ENCODE data around the gene SWT1. TPM values are rescaled to one million over a fixed set of nuclear protein-coding genes. Genes with fewer than 3 reads are reported as not detected.
"Not testable (repeated sequence)": the region's sequence is repeated elsewhere in the genome, so short reads cannot be mapped to it uniquely, and the experiment has no call there.

SWT1 gene
- total RNA-seq, 4 donors from 2014 or later: 3.9 to 12.0 (median 6.2) TPM

DNA sequence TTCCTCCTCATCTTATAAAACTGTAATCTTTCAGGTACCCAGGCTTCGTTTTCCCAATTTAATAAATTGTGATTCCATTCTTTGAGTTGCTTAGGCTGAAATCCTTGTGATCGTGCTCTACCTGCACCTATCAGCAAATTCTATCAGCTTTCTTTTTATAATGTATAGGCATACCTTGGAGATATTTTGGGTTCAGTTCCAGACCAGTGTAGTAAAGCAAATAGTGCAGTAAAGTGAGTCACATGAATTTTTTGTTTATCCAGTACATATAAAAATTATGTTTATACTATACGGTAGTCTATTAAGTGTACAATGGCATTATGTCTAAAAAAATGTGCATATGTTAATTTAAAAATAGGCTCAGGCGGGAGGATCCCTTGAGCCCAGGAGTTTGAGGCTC lies 5.5 kb downstream of the SWT1 start:
- no peak overlapping the region for H3K4me3 ChIP-seq
- no peak overlapping the region for H3K27ac ChIP-seq
- H3K36me3 ChIP-seq: peaks cover 0 to 66% of the 10 kb centered on the region in 2 donors
- no peak for ATAC-seq
- 88 to 93% methylated on average over 4 of the region's 4 CpGs for WGBS, 2 donors (ENCODE audit: low coverage in 1 of 2)
- H3K9me3 ChIP-seq: no peaks in the 10 kb centered on the region
- TF ChIP-seq POLR2A (IDR thresholded peaks at IDR 0.05): no peak
- TF ChIP-seq CTCF (IDR thresholded peaks at IDR 0.05): no peak
- no peak for TF ChIP-seq POLR2AphosphoS5 (IDR thresholded peaks at IDR 0.05)
- no peak for TF ChIP-seq EP300 (IDR thresholded peaks at IDR 0.05)
- H3K27me3 ChIP-seq: no peaks in the 10 kb centered on the region
- H3K4me1 ChIP-seq: peaks cover 0 to 13% (median 0%) of the 10 kb centered on the region in 3 donors

DNA sequence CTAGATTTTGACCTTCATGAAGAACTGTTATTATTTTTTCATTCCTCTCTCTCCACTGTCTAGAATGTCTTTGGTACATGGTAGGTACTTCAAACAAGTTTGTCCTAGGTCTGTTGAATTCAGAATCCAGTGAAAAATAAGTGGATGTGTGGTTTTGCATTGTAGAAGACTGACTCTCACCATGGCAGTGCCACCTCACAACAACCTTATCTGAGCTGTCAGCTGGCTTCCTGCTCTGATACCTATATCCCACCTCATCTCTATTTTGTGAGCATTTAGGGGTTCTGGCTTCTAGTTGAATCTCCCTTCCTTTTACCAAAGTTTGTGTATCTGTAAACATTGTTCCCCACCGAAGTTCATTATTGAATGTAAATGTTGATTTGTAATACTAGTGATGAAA lies 9.1 kb downstream of the SWT1 start:
- TF ChIP-seq CTCF (IDR thresholded peaks at IDR 0.05) (no peak), POLR2A (IDR thresholded peaks at IDR 0.05) (no peak), EP300 (IDR thresholded peaks at IDR 0.05) (no peak), POLR2AphosphoS5 (IDR thresholded peaks at IDR 0.05) (no peak)
- H3K27me3 ChIP-seq: no peaks in the 10 kb centered on the region
- peaks cover 0 to 5% (median 0%) of the 10 kb centered on the region in 3 donors for H3K4me1 ChIP-seq
- no peak overlapping the region for H3K4me3 ChIP-seq
- WGBS, 2 donors (ENCODE audit: low coverage in 1 of 2): 55 to 67% methylated on average over 1 of the region's 1 CpG
- peaks cover 0 to 78% of the 10 kb centered on the region in 2 donors for H3K36me3 ChIP-seq
- no peaks in the 10 kb centered on the region for H3K9me3 ChIP-seq
- no peak overlapping the region for H3K27ac ChIP-seq
- ATAC-seq: no peak

DNA sequence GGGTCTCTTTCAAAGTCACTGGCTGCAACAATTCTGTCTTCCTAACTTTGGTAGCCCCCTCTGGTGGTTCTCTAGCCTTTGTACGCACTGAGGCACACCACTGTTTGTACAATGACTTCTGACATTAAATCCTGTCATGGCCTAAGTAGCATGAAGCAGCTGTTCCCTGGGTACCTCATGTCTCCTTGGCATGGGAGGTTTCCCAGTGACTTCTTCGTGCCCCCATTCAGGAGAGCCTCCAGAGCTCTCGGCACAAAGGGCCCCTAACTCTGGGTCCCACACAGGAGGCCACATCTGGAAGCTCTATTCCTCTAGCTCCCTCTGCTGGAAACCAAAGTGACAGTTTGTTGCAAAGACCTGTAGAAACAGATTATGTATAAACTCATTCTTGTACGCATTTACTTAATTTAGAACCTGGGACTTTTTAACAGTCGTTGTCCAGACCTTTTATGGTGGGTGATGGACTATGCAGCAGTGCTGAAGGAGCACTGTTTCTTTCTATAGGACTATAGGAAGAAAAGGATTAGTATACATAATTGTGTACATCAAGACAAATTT lies 13.4 kb downstream of the SWT1 start:
- no peaks in the 10 kb centered on the region for H3K27me3 ChIP-seq
- no peaks in the 10 kb centered on the region for H3K9me3 ChIP-seq
- WGBS, 2 donors (ENCODE audit: low coverage in 1 of 2): 13 to 21% methylated on average over 4 to 5 of the region's 5 CpGs
- H3K4me3 ChIP-seq: no peak overlapping the region
- no peak for ATAC-seq
- H3K27ac ChIP-seq: no peak overlapping the region
- H3K4me1 ChIP-seq: peaks cover 0 to 5% (median 0%) of the 10 kb centered on the region in 3 donors
- H3K36me3 ChIP-seq: peaks cover 0 to 56% of the 10 kb centered on the region in 2 donors
- TF ChIP-seq CTCF (IDR thresholded peaks at IDR 0.05): peak; percentile 28 to 60 (median 34)
- no peak for TF ChIP-seq POLR2A (IDR thresholded peaks at IDR 0.05)
- no peak for TF ChIP-seq EP300 (IDR thresholded peaks at IDR 0.05)
- no peak for TF ChIP-seq POLR2AphosphoS5 (IDR thresholded peaks at IDR 0.05)

GRCh38 chr1:185193756-185194155 lies 36.8 kb downstream of the SWT1 start:
- TF ChIP-seq CTCF (IDR thresholded peaks at IDR 0.05) (no peak), EP300 (IDR thresholded peaks at IDR 0.05) (no peak), POLR2A (IDR thresholded peaks at IDR 0.05) (no peak), POLR2AphosphoS5 (IDR thresholded peaks at IDR 0.05) (no peak)
- no peak for ATAC-seq
- Histone ChIP-seq H3K4me1 (no peaks in the 10 kb centered on the region), H3K9me3 (peaks cover 0 to 3% (median 0%) of the 10 kb centered on the region in 3 donors), H3K4me3 (no peak overlapping the region), H3K27me3 (no peaks in the 10 kb centered on the region), H3K27ac (no peak overlapping the region), H3K36me3 (peaks cover 0 to 78% of the 10 kb centered on the region in 2 donors)
- 70 to 100% methylated on average over 1 of the region's 1 CpG for WGBS, 2 donors (ENCODE audit: low coverage in 1 of 2)

GRCh38 chr1:185198712-185199111 lies 41.7 kb downstream of the SWT1 start:
- 96 to 100% methylated on average over 3 of the region's 4 CpGs for WGBS, 2 donors (ENCODE audit: low coverage in 1 of 2)
- peaks cover 0 to 47% of the 10 kb centered on the region in 2 donors for H3K36me3 ChIP-seq

More at GRCh38 chr1:185198712-185199111, 41.7 kb downstream of the SWT1 start:
- H3K27me3 ChIP-seq, H3K4me1 ChIP-seq, ATAC-seq, H3K9me3 ChIP-seq, H3K4me3 ChIP-seq, H3K27ac ChIP-seq: not testable (repeated sequence)

Data from gastroesophageal sphincter (tissue), 4 donors.